SK-N-SH (cell line): ENCODE measurements around the gene PTX3. TPM values are rescaled to one million over a fixed set of nuclear protein-coding genes. Genes with fewer than 3 reads are reported as not detected.

Experiments used
- CTCF ChIA-PET: fragments of 300-600, 350-600 bp; formaldehyde crosslinking; extraction: SDS; loops from one replicate; lab custom pipeline; 2021; lab: Yijun Ruan, JAX
- POLR2A ChIA-PET: fragments of 350-600 bp; sonication (Branson Sonifier 250); formaldehyde crosslinking; extraction: SDS; loops from one replicate; lab custom pipeline; 2020; ENCODE audit warnings: antibody characterized with exemption, inconsistent platforms; lab: Yijun Ruan, JAX
- DNase-seq: peaks from one replicate; pipeline ENCODE4 v3.0.0; 2012
- H2AFZ ChIP-seq: fragments of 200-600 bp; sonication (generic); 2 replicates; pipeline ENCODE4 v1.8.1; 2016; ENCODE audit warnings: antibody characterized with exemption, mild to moderate bottlenecking, low read depth
- H3F3A ChIP-seq: fragments of 200-600 bp; sonication (generic); replicated peaks from 2 replicates; pipeline ENCODE3; 2016; ENCODE audit warnings: antibody characterized with exemption, mild to moderate bottlenecking; ENCODE audit not compliant: insufficient read depth
- H3K27ac ChIP-seq, 2 experiments: fragments of 200-500 bp in 1 of 2; fragments of 200-600 bp in 1 of 2; sonication (Bioruptor generic) in 1 of 2; sonication (generic), shearing (Covaris generic) in 1 of 2; 2 replicates each; pipeline versions ENCODE4 v1.5.1 to v1.6.1; 2014 to 2016; ENCODE audit warnings: low read depth in 2 of 2, inconsistent platforms in 1 of 2, low read length in 1 of 2, mild to moderate bottlenecking in 1 of 2, mixed read lengths in 1 of 2
- H3K27me3 ChIP-seq: fragments of 200-600 bp; sonication (generic), shearing (Covaris generic); 2 replicates; pipeline ENCODE4 v1.6.1; 2016; ENCODE audit warnings: mixed run types; ENCODE audit not compliant: insufficient read depth
- H3K36me3 ChIP-seq, 2 experiments: fragments of 200-500 bp in 1 of 2; fragments of 200-600 bp in 1 of 2; sonication (Bioruptor generic) in 1 of 2; sonication (generic) in 1 of 2; replicated peaks in 1 of 2; 2 replicates each; pipeline versions ENCODE3 to v1.5.1; 2014 to 2016; ENCODE audit warnings: low read length in 1 of 2, mild to moderate bottlenecking in 1 of 2; ENCODE audit not compliant: insufficient read depth in 2 of 2, control insufficient read depth in 1 of 2
- H3K4me1 ChIP-seq, 2 experiments: fragments of 200-500 bp in 1 of 2; fragments of 200-600 bp in 1 of 2; sonication (Bioruptor generic) in 1 of 2; sonication (generic), shearing (Covaris generic) in 1 of 2; 2 replicates each; pipeline versions ENCODE4 v1.5.1 to v1.6.1; 2014 to 2016; ENCODE audit warnings: low read depth in 1 of 2, low read length in 1 of 2, mixed run types in 1 of 2; ENCODE audit not compliant: insufficient read depth in 2 of 2, control insufficient read depth in 1 of 2
- H3K4me2 ChIP-seq: fragments of 200-600 bp; sonication (generic), shearing (Covaris generic); 2 replicates; pipeline ENCODE4 v1.6.1; 2017; ENCODE audit warnings: mixed run types
- H3K4me3 ChIP-seq, 2 experiments: fragments of 200-500 bp in 1 of 2; fragments of 200-600 bp in 1 of 2; sonication (Bioruptor generic) in 1 of 2; sonication (generic), shearing (Covaris generic) in 1 of 2; 2 replicates each; pipeline versions ENCODE4 v1.5.1 to v1.8.1; 2014 to 2016; ENCODE audit warnings: low read depth in 2 of 2, inconsistent platforms in 1 of 2, low read length in 1 of 2, mild to moderate bottlenecking in 1 of 2, mixed read lengths in 1 of 2, moderate library complexity in 1 of 2
- H3K79me2 ChIP-seq: fragments of 200-600 bp; sonication (generic); 2 replicates; pipeline ENCODE4 v1.8.1; 2017; ENCODE audit warnings: mild to moderate bottlenecking; ENCODE audit not compliant: insufficient read depth
- H3K9ac ChIP-seq: fragments of 200-600 bp; sonication (generic); 2 replicates; pipeline ENCODE4 v1.6.1; 2017; ENCODE audit warnings: mixed run types
- H3K9me2 ChIP-seq: fragments of 200-600 bp; sonication (generic); 2 replicates; pipeline ENCODE4 v1.6.1; 2017; ENCODE audit warnings: mixed run types
- H3K9me3 ChIP-seq: fragments of 200-600 bp; sonication (generic); 2 replicates; pipeline ENCODE4 v1.6.1; 2017; ENCODE audit warnings: mixed run types, mild to moderate bottlenecking, moderate library complexity
- H4K20me1 ChIP-seq: fragments of 200-600 bp; sonication (generic); 2 replicates; pipeline ENCODE4 v1.6.1; 2017; ENCODE audit warnings: mild to moderate bottlenecking, mixed run types; ENCODE audit not compliant: insufficient read depth
- REST ChIP-seq: IDR thresholded peaks from 2 replicates; pipeline ENCODE4 v1.6.1; 2012; ENCODE audit warnings: mild to moderate bottlenecking, low read depth, low read length, moderate library complexity
- TAF1 ChIP-seq: IDR thresholded peaks from 2 replicates; pipeline ENCODE4 v1.6.1; 2012; ENCODE audit warnings: low read depth, mild to moderate bottlenecking, low read length, moderate library complexity, borderline replicate concordance
- ZBTB33 ChIP-seq: IDR thresholded peaks from 2 replicates; pipeline ENCODE4 v1.4.0; 2012; ENCODE audit warnings: low read depth, borderline replicate concordance
- WGBS: methylation state at CpG from one replicate; pipeline ENCODE4 v1.1.6; 2017; ENCODE audit warnings: low lambda C conversion rate; 5-methylcytosine and 5-hydroxymethylcytosine counted together
- polyA plus RNA-seq, 3 experiments: library from polyadenylated mRNA; depleted of rRNA; stranded (reverse); fragments of >200 nt; gene quantifications; 2 replicates each; pipeline ENCODE4 v1.2.3, GENCODE V29; 2012

PTX3 gene
- polyA plus RNA-seq, 1 of the 3 experiments (the other 2 are of a cell fraction): 208 TPM

GRCh38 chr3:157408499-157409149 is 28.0 kb upstream of the PTX3 start:
- H3K79me2 ChIP-seq: no peaks in the 10 kb centered on the region
- DNase-seq: no peak
- no peak overlapping the region for H3K9ac ChIP-seq
- no peak for TF ChIP-seq TAF1
- TF ChIP-seq, all 33 proteins: peak for 0
- H3K9me3 ChIP-seq: no peaks in the 10 kb centered on the region
- ChIA-PET CTCF (interaction anchor here (0.7 kb wide), 1 partner anchor 16 kb away, joined by 3 read pairs; no protein-coding TSS in a partner anchor), POLR2A (no interaction called here)
- no peaks in the 10 kb centered on the region for H3F3A ChIP-seq
- H3K27ac ChIP-seq: no peak overlapping the region
- H4K20me1 ChIP-seq: no peaks in the 10 kb centered on the region
- WGBS: 84% methylated on average over 4 of the region's 4 CpGs
- H3K36me3 ChIP-seq: peaks cover 0 to 3% of the 10 kb centered on the region in 2 experiments
- no peaks in the 10 kb centered on the region for H3K4me1 ChIP-seq
- no peak overlapping the region for H3K4me3 ChIP-seq
- H3K27me3 ChIP-seq: no peaks in the 10 kb centered on the region
- no peak overlapping the region for H3K4me2 ChIP-seq
- H3K9me2 ChIP-seq: no peaks in the 10 kb centered on the region
- H2AFZ ChIP-seq: no peak overlapping the region

GRCh38 chr3:157409516-157409915 is 27.1 kb upstream of the PTX3 start:
- TF ChIP-seq ZBTB33: no peak
- TF ChIP-seq REST: no peak
- ChIA-PET CTCF (no interaction called here), POLR2A (no interaction called here)
- no peaks in the 10 kb centered on the region for H3K79me2 ChIP-seq
- H3K9me3 ChIP-seq: no peaks in the 10 kb centered on the region
- no peaks in the 10 kb centered on the region for H3K27me3 ChIP-seq
- no peaks in the 10 kb centered on the region for H3F3A ChIP-seq
- WGBS: 80% methylated on average over 2 of the region's 2 CpGs
- H3K4me2 ChIP-seq: no peak overlapping the region
- H4K20me1 ChIP-seq: no peaks in the 10 kb centered on the region
- no peak overlapping the region for H2AFZ ChIP-seq
- H3K36me3 ChIP-seq: peaks cover 0 to 3% of the 10 kb centered on the region in 2 experiments
- H3K4me3 ChIP-seq: no peak overlapping the region
- no peak for DNase-seq
- no peak overlapping the region for H3K27ac ChIP-seq
- H3K4me1 ChIP-seq: no peaks in the 10 kb centered on the region
- no peaks in the 10 kb centered on the region for H3K9me2 ChIP-seq
- no peak overlapping the region for H3K9ac ChIP-seq
